RWPE2 (cell line): Measurements from ENCODE around the gene TRIM24.

Experiments used
- ATAC-seq: fragments of 200-7000 bp; cut with Tn5 transposase; 3 replicates; pipeline ENCODE4 v1.9.1; 2021; ENCODE audit warnings: low read depth
- DNase-seq: peaks from one replicate; pipeline ENCODE4 v3.0.0-alpha.2; 2020; ENCODE audit warnings: low spot score
- H3K27ac ChIP-seq: fragments of 450-650 bp; 2 replicates; pipeline ENCODE4 v1.5.1; 2017; ENCODE audit warnings: mild to moderate bottlenecking; ENCODE audit not compliant: poor library complexity, severe bottlenecking
- H3K27me3 ChIP-seq: fragments of 250-450 bp; sonication (Bioruptor Pico); 2 replicates; pipeline ENCODE4 v1.5.1; 2021; ENCODE audit warnings: mild to moderate bottlenecking, moderate library complexity; ENCODE audit not compliant: insufficient read depth, poor library complexity, severe bottlenecking
- H3K36me3 ChIP-seq: fragments of 250-450 bp; sonication (Bioruptor Pico); 2 replicates; pipeline ENCODE4 v1.5.1; 2020; ENCODE audit warnings: low read depth, mild to moderate bottlenecking, moderate library complexity
- H3K4me1 ChIP-seq: fragments of 250-450 bp; sonication (Bioruptor Pico); 2 replicates; pipeline ENCODE4 v1.5.1; 2021; ENCODE audit warnings: mild to moderate bottlenecking, moderate library complexity; ENCODE audit not compliant: insufficient read depth, poor library complexity, severe bottlenecking
- H3K4me3 ChIP-seq: fragments of 250-450 bp; sonication (Bioruptor Pico); 2 replicates; pipeline ENCODE4 v1.5.1; 2021; ENCODE audit warnings: mild to moderate bottlenecking, moderate library complexity; ENCODE audit not compliant: severe bottlenecking
- H3K9me3 ChIP-seq: fragments of 250-450 bp; sonication (Bioruptor Pico); 2 replicates; pipeline ENCODE4 v1.5.1; 2021; ENCODE audit warnings: mild to moderate bottlenecking, moderate library complexity; ENCODE audit not compliant: severe bottlenecking
- CTCF ChIP-seq: fragments of 450-650 bp; IDR thresholded peaks from one replicate; pipeline ENCODE4 v1.5.1; 2017; ENCODE audit warnings: mild to moderate bottlenecking, moderate library complexity; ENCODE audit not compliant: poor library complexity, severe bottlenecking

TRIM24 gene

GRCh38 chr7:138595454-138595853, 135.4 kb downstream of the TRIM24 start:
- no peak for TF ChIP-seq CTCF
- H3K4me1 ChIP-seq, result no peaks in the 10 kb centered on the region
- no peaks in the 10 kb centered on the region for H3K27me3 ChIP-seq
- no peaks in the 10 kb centered on the region for H3K36me3 ChIP-seq
- no peaks in the 10 kb centered on the region for H3K9me3 ChIP-seq
- ATAC-seq (no peak), DNase-seq (no peak)
- H3K4me3 ChIP-seq, result no peak overlapping the region
- no peak overlapping the region for H3K27ac ChIP-seq

GRCh38 chr7:138602451-138602850, 142.4 kb downstream of the TRIM24 start:
- no peaks in the 10 kb centered on the region for H3K4me1 ChIP-seq
- TF ChIP-seq CTCF, result no peak
- H3K27me3 ChIP-seq, result no peaks in the 10 kb centered on the region
- no peaks in the 10 kb centered on the region for H3K9me3 ChIP-seq
- DNase-seq (no peak), ATAC-seq (no peak)
- no peak overlapping the region for H3K4me3 ChIP-seq
- no peak overlapping the region for H3K27ac ChIP-seq
- no peaks in the 10 kb centered on the region for H3K36me3 ChIP-seq

DNA sequence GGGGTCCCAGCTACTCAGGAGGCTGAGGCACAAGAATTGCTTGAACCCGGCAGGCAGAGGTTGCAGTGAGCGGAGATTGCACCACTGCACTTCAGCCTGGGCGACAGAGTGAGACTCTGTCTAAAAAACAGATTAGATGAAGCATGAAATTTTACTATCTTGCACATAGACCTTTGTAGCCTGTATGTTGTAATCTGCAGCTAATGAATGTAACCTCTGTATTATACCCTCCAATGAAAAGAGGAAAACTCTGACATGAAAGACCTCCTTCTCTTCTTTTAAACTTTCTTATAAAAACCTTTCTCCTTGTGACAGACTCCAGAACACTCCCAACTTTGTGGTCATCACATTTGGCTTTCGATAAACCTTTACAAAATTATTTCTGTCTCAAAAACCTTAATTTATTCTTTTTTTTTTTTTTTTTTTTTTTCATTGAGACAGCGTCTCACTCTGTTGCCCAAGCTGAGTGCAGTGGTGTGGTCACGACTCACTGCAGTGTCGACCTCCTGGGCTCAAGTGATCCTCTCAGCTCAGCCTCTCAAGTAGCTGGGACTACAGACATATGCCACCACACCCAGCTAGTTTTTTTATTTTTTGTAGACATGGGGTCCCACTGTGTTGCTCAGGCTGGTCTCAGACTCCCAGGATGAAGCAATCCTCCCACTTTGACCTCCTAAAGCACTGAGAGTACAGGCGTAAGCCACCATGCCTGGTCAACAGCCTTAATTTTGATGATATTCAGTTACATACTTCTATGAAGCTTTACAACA, 143.7 kb downstream of the TRIM24 start:
- no peaks in the 10 kb centered on the region for H3K9me3 ChIP-seq
- H3K4me3 ChIP-seq, result no peak overlapping the region
- DNase-seq (no peak), ATAC-seq (no peak)
- no peaks in the 10 kb centered on the region for H3K36me3 ChIP-seq
- no peak for TF ChIP-seq CTCF
- H3K4me1 ChIP-seq, result no peaks in the 10 kb centered on the region
- no peak overlapping the region for H3K27ac ChIP-seq
- no peaks in the 10 kb centered on the region for H3K27me3 ChIP-seq

DNA sequence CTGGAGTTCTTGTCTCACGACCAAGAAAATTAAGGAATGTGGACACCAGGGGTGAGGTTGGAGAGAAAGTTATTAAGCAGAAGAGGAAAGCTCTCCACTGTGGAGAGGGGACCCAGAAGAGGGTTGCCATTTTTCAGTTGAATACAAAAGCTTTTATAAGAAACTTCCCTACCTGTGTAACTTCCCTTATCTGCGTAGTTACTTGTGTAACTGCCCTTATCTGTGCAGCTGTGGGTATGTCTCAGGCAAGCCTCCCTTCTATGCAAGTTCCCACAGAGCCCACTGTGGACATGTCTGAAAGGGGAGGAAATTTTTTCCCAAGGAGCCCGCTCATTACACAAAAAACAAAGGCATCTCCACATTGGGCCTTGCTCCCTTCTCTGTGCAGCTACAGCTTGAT, 146.2 kb downstream of the TRIM24 start:
- H3K36me3 ChIP-seq, result no peaks in the 10 kb centered on the region
- H3K9me3 ChIP-seq, result no peaks in the 10 kb centered on the region
- DNase-seq (no peak), ATAC-seq (no peak)
- no peak overlapping the region for H3K4me3 ChIP-seq
- H3K27ac ChIP-seq, result no peak overlapping the region
- TF ChIP-seq CTCF, result no peak
- no peaks in the 10 kb centered on the region for H3K27me3 ChIP-seq
- H3K4me1 ChIP-seq, result no peaks in the 10 kb centered on the region

DNA sequence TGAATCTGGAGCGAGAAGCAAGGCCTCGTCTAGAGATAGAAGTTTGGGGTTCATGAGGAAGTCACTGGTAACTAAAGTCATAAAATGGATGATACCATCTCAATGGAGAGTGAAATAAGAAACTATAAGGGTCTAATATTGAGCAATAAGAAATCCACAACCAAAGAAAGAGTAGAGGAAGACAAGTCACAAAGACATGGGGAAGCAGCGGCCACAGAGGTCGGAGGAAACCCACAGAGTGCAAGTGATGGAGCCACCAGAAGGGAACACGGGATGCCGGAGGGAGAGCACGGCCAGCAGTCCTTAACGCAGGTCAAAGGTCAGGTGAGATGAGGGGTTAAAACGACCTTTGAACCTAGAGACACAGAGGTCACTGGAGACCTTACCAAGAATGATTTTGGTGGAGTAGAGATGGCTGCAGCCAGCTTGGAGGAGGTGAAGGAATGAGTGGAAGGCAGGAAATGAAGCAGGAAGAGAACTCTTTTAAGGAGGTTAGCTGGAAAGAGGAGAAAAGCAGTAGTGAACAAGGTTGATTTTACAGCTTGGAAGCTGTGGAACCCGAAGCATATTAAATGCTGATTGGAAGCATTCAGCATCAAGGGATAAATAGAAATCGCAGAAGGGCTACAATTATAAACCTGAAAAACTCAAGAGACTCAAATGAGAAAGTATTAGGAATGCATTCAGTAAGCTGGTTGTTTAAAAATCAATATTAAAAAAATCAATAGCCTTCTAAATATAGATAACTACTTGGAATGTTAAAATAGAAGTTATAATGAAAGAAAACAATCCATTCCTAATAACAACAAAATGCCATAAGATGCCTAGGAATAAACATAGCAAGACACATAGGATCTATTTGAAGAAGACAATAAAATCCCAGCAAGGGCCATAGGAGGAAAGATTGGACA, 147.4 kb downstream of the TRIM24 start:
- no peak for TF ChIP-seq CTCF
- no peaks in the 10 kb centered on the region for H3K36me3 ChIP-seq
- no peaks in the 10 kb centered on the region for H3K27me3 ChIP-seq
- no peak for ATAC-seq
- DNase-seq, result no peak
- no peaks in the 10 kb centered on the region for H3K9me3 ChIP-seq
- no peak overlapping the region for H3K27ac ChIP-seq
- no peak overlapping the region for H3K4me3 ChIP-seq
- no peaks in the 10 kb centered on the region for H3K4me1 ChIP-seq
